CD4-positive, alpha-beta memory T cell (primary cell): ENCODE results near the gene ACADVL. TPM values are rescaled to one million over a fixed set of nuclear protein-coding genes. Genes with fewer than 3 reads are reported as not detected.
"Not testable (repeated sequence)": the region's sequence is repeated elsewhere in the genome, so short reads cannot be mapped to it uniquely, and the experiment has no call there.

Experiments
- CTCF ChIA-PET: fragments of 350-600 bp; sonication (Branson Sonifier 250); formaldehyde crosslinking; loops from one replicate; lab custom pipeline; 2021; ENCODE audit warnings: inconsistent platforms; ENCODE audit not compliant: partially characterized antibody; lab: Charles Lee
- POLR2A ChIA-PET: fragments of 350-600 bp; sonication (Branson Sonifier 250); formaldehyde crosslinking; loops from one replicate; lab custom pipeline; 2021; ENCODE audit not compliant: partially characterized antibody; lab: Charles Lee
- DNase-seq, 5 donors: peaks; one replicate each; pipeline versions ENCODE4 v3.0.0 to v3.0.0-alpha.2; 2020 to 2022; ENCODE audit warnings: mixed read lengths in 1 of 5
- H3K27ac ChIP-seq: one replicate; pipeline ENCODE4 v1.7.0; 2013; ENCODE audit warnings: low read depth, low read length
- H3K27me3 ChIP-seq: 2 replicates; pipeline ENCODE4 v1.7.0; 2013; ENCODE audit warnings: mild to moderate bottlenecking, low read length, moderate library complexity; ENCODE audit not compliant: insufficient read depth
- H3K36me3 ChIP-seq: 2 replicates; pipeline ENCODE4 v1.7.0; 2013; ENCODE audit warnings: mild to moderate bottlenecking, low read length, moderate library complexity; ENCODE audit not compliant: insufficient read depth
- H3K4me1 ChIP-seq: 2 replicates; pipeline ENCODE4 v1.7.0; 2013; ENCODE audit warnings: mild to moderate bottlenecking, low read length, moderate library complexity; ENCODE audit not compliant: insufficient read depth
- H3K4me3 ChIP-seq, 2 donors: one replicate each; pipeline ENCODE4 v1.7.0; 2013; ENCODE audit warnings: low read length in 2 of 2, mild to moderate bottlenecking in 1 of 2
- H3K9me3 ChIP-seq, 2 donors: one replicate each; pipeline ENCODE4 v1.7.0; 2013; ENCODE audit warnings: low read length in 2 of 2, control low read depth in 1 of 2; ENCODE audit not compliant: control insufficient read depth in 1 of 2
- H3K27ac Mint-ChIP-seq, 7 donors: one replicate each; pipeline ENCODE4 v1.8.0; 2020 to 2021; ENCODE audit warnings: mixed read lengths in 7 of 7, mild to moderate bottlenecking in 6 of 7, inconsistent platforms in 3 of 7, moderate library complexity in 3 of 7
- H3K27me3 Mint-ChIP-seq, 2 donors: one replicate each; pipeline ENCODE4 v1.8.0; 2020 to 2021; ENCODE audit warnings: mixed read lengths in 2 of 2
- H3K36me3 Mint-ChIP-seq, 2 donors: one replicate each; pipeline ENCODE4 v1.8.0; 2020 to 2021; ENCODE audit warnings: mixed read lengths in 2 of 2, inconsistent platforms in 1 of 2, mild to moderate bottlenecking in 1 of 2
- H3K4me1 Mint-ChIP-seq, 4 donors: one replicate each; pipeline ENCODE4 v1.8.0; 2020 to 2021; ENCODE audit warnings: mixed read lengths in 4 of 4, mild to moderate bottlenecking in 1 of 4
- H3K4me3 Mint-ChIP-seq, 8 donors: one replicate each; pipeline ENCODE4 v1.8.0; 2020 to 2021; ENCODE audit warnings: mixed read lengths in 8 of 8, mild to moderate bottlenecking in 7 of 8, moderate library complexity in 6 of 8, inconsistent platforms in 3 of 8
- H3K9me3 Mint-ChIP-seq, 8 donors: one replicate each; pipeline ENCODE4 v1.8.0; 2020 to 2021; ENCODE audit warnings: mixed read lengths in 8 of 8, mild to moderate bottlenecking in 5 of 8, inconsistent platforms in 3 of 8, moderate library complexity in 1 of 8
- intact Hi-C: fragments of 100-400 bp; cut with micrococcal nuclease; formaldehyde crosslinking; loops from one replicate; pipeline ENCODE4 v1.15.1; 2023
- polyA plus RNA-seq, 2 donors: library from polyadenylated mRNA; unstranded; fragments of 300-500 nt; fragmentation: Illumina TruSeq; gene quantifications; one replicate each; pipeline ENCODE4 v1.2.3, GENCODE V29; 2021
- total RNA-seq, 2 experiments: library from RNA; stranded (reverse); gene quantifications; one replicate each; pipeline ENCODE4 v1.2.3, GENCODE V29; 2021

ACADVL gene
- total and polyA plus RNA-seq, 4 experiments from 2014 or later = 110 to 342 (median 229) TPM

DNA sequence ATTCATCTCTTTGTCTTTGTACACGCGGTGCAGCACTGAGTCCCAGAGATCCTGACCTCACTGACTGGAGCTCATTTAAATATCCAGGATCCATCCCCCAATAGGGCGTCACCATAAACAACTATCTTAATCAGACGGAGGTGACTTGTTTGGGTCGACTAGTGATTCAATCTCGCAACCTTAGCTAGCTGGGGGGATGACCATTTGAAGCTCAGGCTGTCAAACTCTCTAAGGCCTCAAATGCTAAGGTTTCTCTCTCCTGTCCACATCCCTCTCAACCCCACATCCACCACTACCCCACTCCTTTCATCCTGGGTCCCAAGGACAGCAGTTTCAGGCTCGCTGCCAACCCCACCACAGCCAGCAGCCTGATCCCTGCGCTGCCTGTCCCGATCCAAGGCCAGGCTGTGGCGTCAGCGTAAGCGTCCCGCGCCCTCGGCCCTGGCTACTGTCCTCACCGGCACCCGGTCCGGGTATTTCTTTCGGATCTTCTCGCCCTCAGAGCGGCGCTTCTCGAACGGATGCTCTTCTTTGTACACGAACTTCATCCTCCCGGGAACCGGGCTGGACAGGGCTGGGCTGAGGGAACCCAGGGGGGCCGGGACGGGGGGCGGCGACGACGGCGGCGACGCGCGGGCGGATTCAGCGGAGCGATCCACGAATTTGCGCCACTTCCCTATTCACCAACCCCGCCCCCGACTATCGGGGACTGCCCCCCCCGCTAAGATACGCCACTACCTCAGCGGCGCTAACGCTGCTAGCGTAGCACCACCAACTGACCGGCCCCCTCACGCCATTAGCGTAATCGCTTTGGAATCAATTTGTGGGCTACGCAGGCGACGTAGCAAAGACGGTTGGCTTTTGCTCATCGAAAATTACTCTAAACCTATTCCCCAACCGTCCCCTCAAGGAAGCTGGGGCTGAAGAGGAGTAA is 22.3 kb downstream of the ACADVL start, which contains the start of gene GABARAP:
GABARAP (minus strand) TSS at position 667 of the 934 bp plus-strand sequence; CDS start at position 548, 119 bp downstream.
- Histone ChIP-seq H3K4me1 (peaks cover 36% of the 10 kb centered on the region), H3K36me3 (peaks cover 28% of the 10 kb centered on the region), H3K27me3 (no peaks in the 10 kb centered on the region), H3K27ac (peak within 1 kb of the TSS; percentile 96), H3K9me3 (no peaks in the 10 kb centered on the region), H3K4me3 (peak within 1 kb of the TSS; percentile 74 to 82)
- ChIA-PET POLR2A (interaction anchor here (0.5 to 17.6 kb wide), 23 partner anchors 8 to 876 kb away, joined by 3 to 435 read pairs (median 6); partner anchors contain the start of genes ACADVL, ACAP1, CTDNEP1 and DLG4), CTCF (interaction anchor here (0.9 to 1.8 kb wide), 7 partner anchors 8 to 55 kb away, joined by 3 to 8 read pairs (median 6); partner anchors contain the start of genes ACADVL and DLG4)
- intact Hi-C loops = no loop called here
- Mint-ChIP-seq H3K4me1 (peaks cover 30 to 61% (median 39%) of the 10 kb centered on the region in 4 donors), H3K9me3 (peaks cover 0 to 8% (median 0%) of the 10 kb centered on the region in 8 donors), H3K27me3 (peaks cover 0 to 2% of the 10 kb centered on the region in 2 donors), H3K4me3 (peak within 1 kb of the TSS; percentile 95 to 100 (median 96)), H3K36me3 (peaks cover 26 to 66% of the 10 kb centered on the region in 2 donors), H3K27ac (peak within 1 kb of the TSS; percentile 98 to 100 (median 100))
- DNase-seq = peak; percentile 90 to 94 (median 90)

DNA sequence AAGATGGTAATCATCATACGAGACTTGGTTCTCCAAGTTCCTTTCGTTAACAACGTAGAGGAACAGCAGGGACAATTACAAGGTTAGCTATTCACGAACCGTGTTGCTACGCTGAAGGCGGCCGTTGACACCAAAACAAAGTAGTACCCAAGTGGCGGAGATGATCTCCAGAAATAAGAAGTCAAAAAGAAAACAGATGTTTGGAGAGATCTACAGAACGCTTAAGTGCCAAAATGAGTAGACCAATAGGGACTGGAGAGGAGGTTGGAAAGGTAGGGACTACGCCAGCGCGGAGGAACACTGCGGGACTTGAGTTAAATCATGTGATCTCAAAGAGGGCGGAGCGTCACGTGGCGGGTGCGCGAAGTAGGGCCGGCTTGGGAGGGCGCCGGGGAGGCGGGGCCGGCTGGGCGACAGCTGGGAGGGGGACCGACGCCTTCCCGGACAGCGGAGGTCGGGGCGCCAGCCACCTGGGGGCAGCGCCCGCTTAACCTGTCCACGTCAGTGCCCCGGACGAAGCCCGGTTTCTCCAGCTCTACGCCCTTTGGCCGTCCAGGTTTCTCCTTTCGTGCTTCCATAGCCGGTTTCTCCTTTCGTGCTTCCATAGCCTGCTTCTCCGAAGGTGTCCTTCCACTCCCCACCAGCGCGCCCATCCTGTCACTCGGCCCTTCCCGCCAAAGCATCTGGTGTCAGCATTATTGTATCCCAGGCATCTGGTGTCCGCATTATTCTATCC is 23.1 kb downstream of the ACADVL start:
- peaks cover 0 to 8% (median 0%) of the 10 kb centered on the region in 8 donors for H3K9me3 Mint-ChIP-seq
- Histone ChIP-seq H3K36me3 (peaks cover 28% of the 10 kb centered on the region), H3K9me3 (no peaks in the 10 kb centered on the region), H3K4me1 (peaks cover 29% of the 10 kb centered on the region), H3K27me3 (no peaks in the 10 kb centered on the region), H3K27ac (peak overlapping the region; percentile 96), H3K4me3 (peak overlapping the region; percentile 74 to 82)
- POLR2A ChIA-PET = interaction anchor here (0.5 to 17.6 kb wide), 22 partner anchors 7 to 875 kb away, joined by 3 to 435 read pairs (median 6); partner anchors contain the start of genes ACADVL, ACAP1, CTDNEP1 and DLG4
- peak; percentile 93 to 95 (median 95) for DNase-seq
- peaks cover 0 to 2% of the 10 kb centered on the region in 2 donors for H3K27me3 Mint-ChIP-seq
- H3K27ac Mint-ChIP-seq = peak overlapping the region; percentile 98 to 100 (median 100)
- intact Hi-C loops = no loop called here
- H3K4me3 Mint-ChIP-seq = peak overlapping the region; percentile 95 to 100 (median 96)
- CTCF ChIA-PET = interaction anchor here (0.9 to 1.5 kb wide), 4 partner anchors 22 to 53 kb away, joined by 3 to 8 read pairs (median 4); partner anchors contain the start of genes ACADVL and DLG4
- H3K36me3 Mint-ChIP-seq = peaks cover 24 to 64% of the 10 kb centered on the region in 2 donors
- H3K4me1 Mint-ChIP-seq = peaks cover 24 to 56% (median 35%) of the 10 kb centered on the region in 4 donors

- intact Hi-C loops = no loop called here
- CTCF ChIA-PET = interaction anchor here (1.4 kb wide), 1 partner anchor 52 kb away, joined by 3 read pairs; no protein-coding TSS in a partner anchor
- H3K36me3 ChIP-seq = peaks cover 28% of the 10 kb centered on the region
Observed at GRCh38 chr17:7243453-7243729, 23.7 kb downstream of the ACADVL start.

GRCh38 chr17:7243838-7244237 is 24.1 kb downstream of the ACADVL start:
- DNase-seq, intact Hi-C loops, H3K27me3 ChIP-seq, H3K4me3 ChIP-seq, H3K9me3 Mint-ChIP-seq, H3K27me3 Mint-ChIP-seq, H3K9me3 ChIP-seq: not testable (repeated sequence)
- H3K4me1 ChIP-seq = peaks cover 35% of the 10 kb centered on the region
- H3K4me3 Mint-ChIP-seq = peak overlapping the region in 3 of 8 donors; percentile 25 to 66 (median 29)
- peaks cover 24 to 60% of the 10 kb centered on the region in 2 donors for H3K36me3 Mint-ChIP-seq
- H3K4me1 Mint-ChIP-seq = peaks cover 27 to 58% (median 39%) of the 10 kb centered on the region in 4 donors
- CTCF ChIA-PET = interaction anchor here (1.4 kb wide), 1 partner anchor 52 kb away, joined by 3 read pairs; no protein-coding TSS in a partner anchor
- peak overlapping the region in 6 of 7 donors; percentile 22 to 100 (median 93) for H3K27ac Mint-ChIP-seq
- H3K27ac ChIP-seq = peak overlapping the region; percentile 96
- peaks cover 28% of the 10 kb centered on the region for H3K36me3 ChIP-seq
- POLR2A ChIA-PET = interaction anchor here (0.7 to 17.6 kb wide), 5 partner anchors 6 to 52 kb away, joined by 3 to 435 read pairs (median 17); partner anchors contain the start of genes ACADVL, CTDNEP1, DLG4 and DVL2

More at GRCh38 chr17:7243453-7243729, 23.7 kb downstream of the ACADVL start:
- Histone ChIP-seq H3K4me1 (peaks cover 30% of the 10 kb centered on the region), H3K9me3 (no peaks in the 10 kb centered on the region), H3K27me3 (no peaks in the 10 kb centered on the region), H3K4me3 (peak overlapping the region; percentile 74 to 82), H3K27ac (peak overlapping the region; percentile 96)
- Mint-ChIP-seq H3K36me3 (peaks cover 24 to 64% of the 10 kb centered on the region in 2 donors), H3K4me1 (peaks cover 24 to 57% (median 36%) of the 10 kb centered on the region in 4 donors), H3K27ac (peak overlapping the region; percentile 84 to 100 (median 90)), H3K4me3 (peak overlapping the region; percentile 71 to 96 (median 85)), H3K9me3 (peaks cover 0 to 8% (median 0%) of the 10 kb centered on the region in 8 donors), H3K27me3 (peaks cover 0 to 2% of the 10 kb centered on the region in 2 donors)
- no peak for DNase-seq
- POLR2A ChIA-PET = interaction anchor here (1.2 to 17.6 kb wide), 17 partner anchors 7 to 443 kb away, joined by 3 to 435 read pairs (median 7); partner anchors contain the start of genes ACADVL, ACAP1, CTDNEP1 and DLG4

- peak overlapping the region in 1 of 8 donors; percentile 54 for H3K4me3 Mint-ChIP-seq
- H3K4me1 Mint-ChIP-seq = peaks cover 23 to 57% (median 35%) of the 10 kb centered on the region in 4 donors
- CTCF ChIA-PET = no interaction called here
Observed at GRCh38 chr17:7246779-7247178, 27.0 kb downstream of the ACADVL start.

DNA sequence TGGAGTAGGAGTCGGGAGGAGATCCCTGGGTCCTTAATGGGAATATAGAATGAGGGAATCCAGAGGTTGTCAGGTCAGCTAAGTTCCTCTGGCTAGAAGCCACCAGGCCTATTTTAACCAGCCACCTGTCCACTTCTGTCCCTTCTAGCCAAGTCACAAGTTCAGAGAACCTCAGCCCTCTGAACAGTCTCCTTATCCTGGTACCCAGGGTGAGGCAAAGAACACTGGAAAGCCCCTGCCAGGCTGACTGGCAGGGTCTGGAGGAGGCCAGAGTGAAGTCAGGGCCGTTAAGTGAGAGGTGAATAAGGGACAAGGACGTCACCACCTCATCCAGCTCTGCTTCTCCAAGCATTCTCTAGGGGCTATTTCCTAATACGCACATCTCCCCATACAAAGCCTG is 29.1 kb downstream of the ACADVL start:
- Histone ChIP-seq H3K4me3 (no peak overlapping the region), H3K27me3 (no peaks in the 10 kb centered on the region), H3K4me1 (peaks cover 37% of the 10 kb centered on the region), H3K36me3 (peaks cover 20% of the 10 kb centered on the region), H3K9me3 (no peaks in the 10 kb centered on the region), H3K27ac (no peak overlapping the region)
- Mint-ChIP-seq H3K4me1 (peaks cover 28 to 57% (median 37%) of the 10 kb centered on the region in 4 donors), H3K9me3 (no peaks in the 10 kb centered on the region), H3K4me3 (peak overlapping the region in 5 of 8 donors; percentile 21 to 91 (median 74)), H3K36me3 (peaks cover 11 to 42% of the 10 kb centered on the region in 2 donors), H3K27ac (peak overlapping the region in 6 of 7 donors; percentile 3 to 99 (median 53)), H3K27me3 (no peaks in the 10 kb centered on the region)
- no peak for DNase-seq
- ChIA-PET CTCF (interaction anchor here (0.6 to 1.2 kb wide), 2 partner anchors 28 to 267 kb away, joined by 3 read pairs; no protein-coding TSS in a partner anchor), POLR2A (interaction anchor here (1.1 to 4.8 kb wide), 2 partner anchors 9 to 28 kb away, joined by 3 to 115 read pairs; partner anchors contain the start of genes GABARAP and PHF23)
- intact Hi-C loops = no loop called here

More at GRCh38 chr17:7246779-7247178, 27.0 kb downstream of the ACADVL start:
- Histone ChIP-seq H3K9me3 (no peaks in the 10 kb centered on the region), H3K27me3 (no peaks in the 10 kb centered on the region), H3K4me1 (peaks cover 35% of the 10 kb centered on the region), H3K36me3 (peaks cover 20% of the 10 kb centered on the region), H3K27ac (no peak overlapping the region), H3K4me3 (no peak overlapping the region)
- POLR2A ChIA-PET = interaction anchor here (0.7 kb wide), 1 partner anchor 12 kb away, joined by 3 read pairs; the partner anchor contains the start of gene DVL2
- Mint-ChIP-seq H3K36me3 (peaks cover 14 to 42% of the 10 kb centered on the region in 2 donors), H3K27me3 (peaks cover 0 to 2% of the 10 kb centered on the region in 2 donors), H3K9me3 (peaks cover 0 to 8% (median 0%) of the 10 kb centered on the region in 8 donors), H3K27ac (peak overlapping the region in 3 of 7 donors; percentile 70 to 82 (median 75))
- intact Hi-C loops = no loop called here
- no peak for DNase-seq
